GM20000 (cell line): ENCODE results near the gene SRPK2.
"Not testable (repeated sequence)": the region's sequence is repeated elsewhere in the genome, so short reads cannot be mapped to it uniquely, and the experiment has no call there.

ENCODE experiments used
- DNase-seq: peaks from one replicate; pipeline ENCODE4 v3.0.0; 2012; ENCODE audit warnings: low spot score
- TF ChIP-seq, protein P1 (sequence below): IDR thresholded peaks from 2 replicates; pipeline ENCODE4 v1.5.1; 2012; ENCODE audit warnings: mild to moderate bottlenecking, control low read depth; ENCODE audit errors: extremely low read depth, missing control alignments

The SRPK2 gene

DNA sequence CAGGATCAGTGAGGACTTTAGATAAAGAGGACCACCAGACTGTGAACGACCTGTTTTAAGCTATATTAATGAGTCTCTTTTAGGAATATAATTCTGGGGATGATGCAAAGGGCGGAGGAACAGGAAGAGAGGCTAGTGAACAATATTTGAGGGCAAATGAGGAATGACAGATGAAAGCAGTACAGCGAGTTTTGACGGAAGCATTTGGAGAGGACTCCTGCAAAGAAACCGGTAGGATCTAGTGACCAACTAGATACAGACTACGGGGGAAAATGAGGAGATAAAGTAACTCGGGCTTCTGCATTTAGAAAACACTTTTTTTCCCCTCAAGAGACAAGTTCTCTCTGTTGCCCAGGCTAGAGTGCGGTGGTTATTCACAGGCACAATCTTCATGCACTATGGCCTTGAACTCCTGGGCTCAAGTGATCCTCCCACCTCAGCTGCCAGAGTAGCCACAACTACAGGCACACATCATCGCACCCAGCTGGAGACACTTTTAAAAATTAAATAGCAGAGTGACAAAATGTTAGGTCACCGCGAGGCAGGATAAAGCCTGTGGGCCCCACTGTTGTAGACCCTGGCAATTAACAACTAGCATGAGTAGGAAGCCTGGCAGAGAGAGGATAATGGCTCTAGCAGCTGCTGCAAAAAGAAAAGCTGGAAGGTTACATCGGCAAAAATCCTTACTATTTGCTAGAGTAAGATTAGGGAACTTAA lies 143.2 kb downstream of the SRPK2 start:
- DNase-seq: no peak
- TF ChIP-seq, protein P1, sequence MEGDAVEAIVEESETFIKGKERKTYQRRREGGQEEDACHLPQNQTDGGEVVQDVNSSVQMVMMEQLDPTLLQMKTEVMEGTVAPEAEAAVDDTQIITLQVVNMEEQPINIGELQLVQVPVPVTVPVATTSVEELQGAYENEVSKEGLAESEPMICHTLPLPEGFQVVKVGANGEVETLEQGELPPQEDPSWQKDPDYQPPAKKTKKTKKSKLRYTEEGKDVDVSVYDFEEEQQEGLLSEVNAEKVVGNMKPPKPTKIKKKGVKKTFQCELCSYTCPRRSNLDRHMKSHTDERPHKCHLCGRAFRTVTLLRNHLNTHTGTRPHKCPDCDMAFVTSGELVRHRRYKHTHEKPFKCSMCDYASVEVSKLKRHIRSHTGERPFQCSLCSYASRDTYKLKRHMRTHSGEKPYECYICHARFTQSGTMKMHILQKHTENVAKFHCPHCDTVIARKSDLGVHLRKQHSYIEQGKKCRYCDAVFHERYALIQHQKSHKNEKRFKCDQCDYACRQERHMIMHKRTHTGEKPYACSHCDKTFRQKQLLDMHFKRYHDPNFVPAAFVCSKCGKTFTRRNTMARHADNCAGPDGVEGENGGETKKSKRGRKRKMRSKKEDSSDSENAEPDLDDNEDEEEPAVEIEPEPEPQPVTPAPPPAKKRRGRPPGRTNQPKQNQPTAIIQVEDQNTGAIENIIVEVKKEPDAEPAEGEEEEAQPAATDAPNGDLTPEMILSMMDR: no peak

DNA sequence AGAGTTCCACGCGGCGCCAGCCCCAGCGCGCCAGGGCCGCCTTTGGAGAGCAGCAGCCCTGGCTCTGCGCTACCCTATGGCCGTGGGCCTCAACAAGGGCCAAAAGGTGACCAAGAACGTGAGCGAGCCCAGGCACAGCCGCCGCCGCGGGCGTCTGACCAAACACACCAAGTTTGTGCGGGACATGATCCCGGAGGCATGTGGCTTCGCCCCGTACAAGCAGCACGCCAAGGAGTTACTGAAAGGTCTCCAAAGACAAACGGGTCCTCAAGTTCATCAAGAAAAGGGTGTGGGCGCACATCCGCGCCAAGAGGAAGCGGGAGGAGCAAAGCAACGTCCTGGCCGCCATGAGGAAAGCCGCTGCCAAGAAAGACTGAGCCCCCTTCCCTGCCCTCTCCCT lies 144.1 kb downstream of the SRPK2 start:
- TF ChIP-seq, protein P1: no peak
- no peak for DNase-seq

DNA sequence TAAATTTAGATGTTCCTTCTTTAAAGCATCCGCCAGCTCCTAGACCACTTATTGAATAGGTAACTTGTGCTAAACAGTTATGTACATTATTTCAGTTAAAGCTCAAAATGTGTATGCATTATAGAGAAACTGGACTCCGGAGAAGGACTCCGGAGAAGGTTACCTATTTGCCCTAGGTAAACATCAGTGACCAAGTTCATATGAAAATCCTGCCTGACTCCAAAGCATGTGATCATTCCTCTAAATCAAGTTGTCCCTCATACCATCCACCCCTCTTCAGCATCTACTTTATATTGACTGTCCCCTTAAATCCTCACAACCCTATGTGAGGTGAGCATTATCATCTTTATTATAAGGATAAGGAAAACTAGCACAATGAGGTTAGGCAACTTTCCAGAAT lies 147.5 kb downstream of the SRPK2 start:
- TF ChIP-seq, protein P1: no peak
- DNase-seq: no peak

DNA sequence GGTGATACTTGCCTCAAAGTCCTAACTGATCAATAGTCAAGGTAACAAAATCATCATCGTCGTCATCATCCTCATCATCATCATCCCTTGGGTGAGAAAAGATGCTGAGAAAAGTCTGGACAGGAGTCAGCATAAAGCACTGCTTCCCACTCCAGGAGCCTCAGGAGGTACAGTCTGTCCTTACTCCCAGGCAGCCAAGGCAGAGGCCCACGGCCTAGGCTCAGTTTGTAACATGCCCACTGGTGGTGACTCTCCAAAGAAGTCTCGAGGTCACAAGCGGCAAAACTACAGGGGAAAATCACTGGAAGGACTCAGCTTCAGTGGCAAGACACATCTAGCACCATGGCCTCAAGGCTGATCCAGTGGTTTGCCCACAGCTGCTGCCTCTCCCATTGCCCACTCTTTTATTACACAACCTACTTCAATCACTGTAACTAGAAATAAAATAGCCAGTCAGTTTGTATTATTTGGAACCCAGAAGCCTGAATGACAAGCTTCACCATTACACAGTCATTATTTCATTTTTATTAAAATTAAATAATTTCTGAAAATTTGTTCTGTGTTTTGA lies 150.4 kb downstream of the SRPK2 start:
- DNase-seq: no peak
- TF ChIP-seq, protein P1: no peak

DNA sequence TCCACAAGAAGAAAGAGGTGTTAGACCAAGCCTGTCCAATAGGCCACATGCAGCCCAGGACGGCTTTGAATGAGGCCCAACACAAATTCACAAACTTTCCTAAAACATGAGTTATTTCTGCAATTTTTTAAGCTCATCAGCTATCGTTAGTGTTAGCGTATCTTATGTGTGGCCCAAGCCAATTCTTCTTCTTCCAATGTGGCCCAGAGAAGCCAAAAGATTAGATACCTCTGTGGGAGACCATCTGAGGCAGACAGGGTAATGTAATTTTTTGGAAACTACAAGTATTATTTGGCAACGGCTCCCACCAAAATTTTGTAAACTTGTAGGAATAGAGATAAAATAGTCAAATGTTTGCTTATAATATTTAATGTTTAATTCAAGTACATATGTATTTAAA lies 153.8 kb downstream of the SRPK2 start:
- TF ChIP-seq, protein P1: no peak
- no peak for DNase-seq

DNA sequence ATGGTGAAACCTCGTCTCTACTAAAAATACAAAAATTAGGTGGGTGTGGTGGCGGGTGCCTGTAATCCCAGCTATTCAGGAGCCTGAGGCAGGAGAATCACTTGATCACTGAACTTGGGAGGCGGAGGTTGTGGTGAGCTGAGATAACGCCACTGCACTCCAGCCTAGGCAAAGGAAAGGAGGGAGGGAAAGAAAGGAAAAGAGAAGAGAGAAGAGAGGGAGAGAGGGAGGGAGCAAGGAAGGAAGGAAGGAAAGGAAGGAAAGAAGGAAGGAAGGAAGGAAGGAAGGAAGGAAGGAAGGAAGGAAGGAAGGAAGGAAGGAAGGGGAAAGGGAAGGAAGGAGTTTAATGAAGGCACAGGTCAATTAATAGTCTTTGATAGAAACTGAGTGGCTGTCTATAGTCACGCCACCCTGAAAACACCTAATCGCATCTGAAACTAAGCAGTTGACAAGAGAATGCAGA lies 155.9 kb downstream of the SRPK2 start:
- DNase-seq: not testable (repeated sequence)

DNA sequence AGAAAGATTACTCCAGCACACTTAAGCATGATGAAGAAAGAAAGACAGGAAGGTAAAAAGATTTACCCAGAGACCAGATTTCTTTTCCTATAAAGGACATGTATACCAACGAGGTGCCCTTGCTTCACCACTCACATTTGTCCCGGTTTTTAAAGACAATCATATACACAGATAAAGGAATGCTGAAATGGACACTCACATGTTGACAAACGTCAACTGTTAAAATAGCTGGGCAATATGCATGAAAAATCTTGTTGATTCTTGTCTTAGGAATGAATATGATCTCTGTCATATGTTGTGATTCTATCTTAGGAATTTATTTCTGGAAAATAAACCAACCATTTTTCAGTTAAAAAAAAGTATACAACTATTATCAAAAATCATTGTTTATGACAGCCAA lies 158.2 kb downstream of the SRPK2 start:
- DNase-seq: no peak
- TF ChIP-seq, protein P1: no peak

DNA sequence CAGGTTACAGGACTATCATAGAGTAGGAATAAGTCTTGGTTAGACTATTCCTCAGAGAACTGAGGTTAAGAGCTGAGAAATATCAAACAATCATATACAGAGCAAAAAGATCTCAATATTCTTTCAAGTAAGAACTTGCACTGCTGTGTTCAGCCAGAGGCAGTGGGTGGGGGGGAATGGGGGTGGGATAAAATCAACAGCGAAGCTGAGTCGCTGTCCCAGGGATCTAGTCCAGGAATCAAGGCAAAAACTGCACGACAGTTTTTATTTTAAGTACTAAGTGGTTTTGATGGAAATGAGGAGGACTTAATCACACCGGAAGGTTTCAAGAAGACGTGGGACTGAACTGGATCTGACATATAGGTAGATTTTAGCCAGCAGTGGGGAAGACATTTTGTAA lies 159.1 kb downstream of the SRPK2 start:
- DNase-seq: no peak
- TF ChIP-seq, protein P1: no peak
